ENCODE results near the gene ZBTB25. TPM values are rescaled to one million over a fixed set of nuclear protein-coding genes. Genes with fewer than 3 reads are reported as not detected.

ZBTB25 gene
- total and polyA plus RNA-seq, 10 of the 15 experiments (the other 5 are each of a cell fraction or from before 2014, with no cell fraction given) = 4.1 to 33.9 (median 9.7) TPM

- TF ChIP-seq MAX (IDR thresholded peaks at IDR 0.05; ENCODE audit: low read depth, low read length) = no peak
- TF ChIP-seq GATAD2B (conservative IDR thresholded peaks at IDR 0.05; ENCODE audit: low read depth) = peak; percentile 22
- TF ChIP-seq FOS (IDR thresholded peaks at IDR 0.05; ENCODE audit: borderline replicate concordance, extremely low read depth, insufficient read length) = no peak
- TF ChIP-seq BACH1 (IDR thresholded peaks at IDR 0.05; ENCODE audit: borderline replicate concordance) = 0 out of 2 replicates have a peak, but pooled peaks have one; percentile 6
- TF ChIP-seq PML (IDR thresholded peaks at IDR 0.05; ENCODE audit: low read length) = 0 out of 2 replicates have a peak, but pooled peaks have one; percentile 20
- TF ChIP-seq, protein P1, sequence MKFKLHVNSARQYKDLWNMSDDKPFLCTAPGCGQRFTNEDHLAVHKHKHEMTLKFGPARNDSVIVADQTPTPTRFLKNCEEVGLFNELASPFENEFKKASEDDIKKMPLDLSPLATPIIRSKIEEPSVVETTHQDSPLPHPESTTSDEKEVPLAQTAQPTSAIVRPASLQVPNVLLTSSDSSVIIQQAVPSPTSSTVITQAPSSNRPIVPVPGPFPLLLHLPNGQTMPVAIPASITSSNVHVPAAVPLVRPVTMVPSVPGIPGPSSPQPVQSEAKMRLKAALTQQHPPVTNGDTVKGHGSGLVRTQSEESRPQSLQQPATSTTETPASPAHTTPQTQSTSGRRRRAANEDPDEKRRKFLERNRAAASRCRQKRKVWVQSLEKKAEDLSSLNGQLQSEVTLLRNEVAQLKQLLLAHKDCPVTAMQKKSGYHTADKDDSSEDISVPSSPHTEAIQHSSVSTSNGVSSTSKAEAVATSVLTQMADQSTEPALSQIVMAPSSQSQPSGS (IDR thresholded peaks at IDR 0.05; ENCODE audit: low read length) = no peak
- no peak; the same call in none of the 2 replicates for TF ChIP-seq IKZF1 (conservative IDR thresholded peaks at IDR 0.05)
- TF ChIP-seq ZNF274 (IDR thresholded peaks at IDR 0.05; ENCODE audit: insufficient read depth, insufficient read length) = no peak
- no peak for TF ChIP-seq PAX5 (IDR thresholded peaks at IDR 0.05; ENCODE audit: borderline replicate concordance, low read depth, low read length)
- TF ChIP-seq EP300 (IDR thresholded peaks at IDR 0.05; ENCODE audit: borderline replicate concordance in 1 of 2, control insufficient read depth in 1 of 2, low read depth in 2 of 2, low read length in 2 of 2) = peak in 1 of 2 experiments; percentile 36; a peak in 1 of 4 replicates
- peak; percentile 51; the same call in 1 of the 2 replicates for TF ChIP-seq EED (IDR thresholded peaks at IDR 0.05; ENCODE audit: low read depth)
- TF ChIP-seq EGR1 (IDR thresholded peaks at IDR 0.05; ENCODE audit: borderline replicate concordance in 1 of 2, low read depth in 2 of 2, low read length in 2 of 2) = 0 out of 3 replicates have a peak, but pooled peaks of 1 of the 2 experiments have one; percentile 7
- 0 out of 2 replicates have a peak, but pooled peaks have one; percentile 10 for TF ChIP-seq NR2C1 (IDR thresholded peaks at IDR 0.05)
- no peak; the same call in 1 of the 2 replicates for TF ChIP-seq SIN3A (IDR thresholded peaks at IDR 0.05; ENCODE audit: low read depth, low read length)
- TF ChIP-seq SUPT20H (IDR thresholded peaks at IDR 0.05; ENCODE audit: borderline replicate concordance, control insufficient read depth, low read depth, low read length) = no peak
- TF ChIP-seq, protein P2, sequence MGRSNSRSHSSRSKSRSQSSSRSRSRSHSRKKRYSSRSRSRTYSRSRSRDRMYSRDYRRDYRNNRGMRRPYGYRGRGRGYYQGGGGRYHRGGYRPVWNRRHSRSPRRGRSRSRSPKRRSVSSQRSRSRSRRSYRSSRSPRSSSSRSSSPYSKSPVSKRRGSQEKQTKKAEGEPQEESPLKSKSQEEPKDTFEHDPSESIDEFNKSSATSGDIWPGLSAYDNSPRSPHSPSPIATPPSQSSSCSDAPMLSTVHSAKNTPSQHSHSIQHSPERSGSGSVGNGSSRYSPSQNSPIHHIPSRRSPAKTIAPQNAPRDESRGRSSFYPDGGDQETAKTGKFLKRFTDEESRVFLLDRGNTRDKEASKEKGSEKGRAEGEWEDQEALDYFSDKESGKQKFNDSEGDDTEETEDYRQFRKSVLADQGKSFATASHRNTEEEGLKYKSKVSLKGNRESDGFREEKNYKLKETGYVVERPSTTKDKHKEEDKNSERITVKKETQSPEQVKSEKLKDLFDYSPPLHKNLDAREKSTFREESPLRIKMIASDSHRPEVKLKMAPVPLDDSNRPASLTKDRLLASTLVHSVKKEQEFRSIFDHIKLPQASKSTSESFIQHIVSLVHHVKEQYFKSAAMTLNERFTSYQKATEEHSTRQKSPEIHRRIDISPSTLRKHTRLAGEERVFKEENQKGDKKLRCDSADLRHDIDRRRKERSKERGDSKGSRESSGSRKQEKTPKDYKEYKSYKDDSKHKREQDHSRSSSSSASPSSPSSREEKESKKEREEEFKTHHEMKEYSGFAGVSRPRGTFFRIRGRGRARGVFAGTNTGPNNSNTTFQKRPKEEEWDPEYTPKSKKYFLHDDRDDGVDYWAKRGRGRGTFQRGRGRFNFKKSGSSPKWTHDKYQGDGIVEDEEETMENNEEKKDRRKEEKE (IDR thresholded peaks at IDR 0.05) = peak; percentile 64; the same call in 1 of the 2 replicates
- no peak for TF ChIP-seq CREM (IDR thresholded peaks at IDR 0.05; ENCODE audit: low read depth)
- TF ChIP-seq NRF1 (conservative IDR thresholded peaks at IDR 0.05; ENCODE audit: low read depth, low read length) = no peak
- peak; percentile 52 to 54; a peak in 3 of 4 replicates for TF ChIP-seq IKZF2 (IDR thresholded peaks at IDR 0.05)
- peak; percentile 71; the same call in 1 of the 2 replicates for TF ChIP-seq RB1 (IDR thresholded peaks at IDR 0.05; ENCODE audit: borderline replicate concordance)
- TF ChIP-seq SREBF1 (IDR thresholded peaks at IDR 0.05; ENCODE audit: low read length) = no peak
Observed at GRCh38 chr14:64504897-64505794, 1.5 kb upstream of the ZBTB25 start (continued).

Measured in GM12878 (cell line).